K562 (cell line): ENCODE results near the gene SEPTIN8. TPM values are rescaled to one million over a fixed set of nuclear protein-coding genes. Genes with fewer than 3 reads are reported as not detected.
A peak's percentile ranks its signal among the peaks of the same experiment; 100 is the strongest.

Experiments
- BRD4 ChIP-seq: fragments of 200-600 bp; sonication (generic); IDR thresholded peaks from 2 replicates; pipeline ENCODE4 v1.6.1; 2017; ENCODE audit warnings: inconsistent platforms
- CBX1 ChIP-seq: sonication (generic); IDR thresholded peaks from 2 replicates; pipeline ENCODE4 v1.6.1; 2016; ENCODE audit warnings: antibody characterized with exemption, low read depth, mild to moderate bottlenecking
- CBX2 ChIP-seq: fragments of 200-600 bp; sonication (generic); IDR thresholded peaks from one replicate; pipeline ENCODE4 v1.6.1; 2012; ENCODE audit warnings: mild to moderate bottlenecking, low read length, inconsistent platforms; ENCODE audit not compliant: insufficient read depth, poor library complexity, severe bottlenecking
- CREB5 ChIP-seq: fragments of 250-450 bp; sonication (Bioruptor Pico); IDR thresholded peaks from 2 replicates; pipeline ENCODE4 v1.5.0; 2020; ENCODE audit warnings: mild to moderate bottlenecking
- DIDO1 ChIP-seq: fragments of 450-650 bp; IDR thresholded peaks from 2 replicates; pipeline ENCODE4 v1.6.1; 2016; ENCODE audit warnings: low read depth, missing biosample characterization, missing genetic modification characterization
- EWSR1 ChIP-seq: fragments of 450-650 bp; IDR thresholded peaks from 2 replicates; pipeline ENCODE4 v1.6.1; 2018; ENCODE audit warnings: borderline replicate concordance, mild to moderate bottlenecking, low read depth, moderate library complexity; ENCODE audit not compliant: partially characterized antibody
- FOXJ2 ChIP-seq: fragments of 200-800 bp; sonication (Bioruptor generic); IDR thresholded peaks from 2 replicates; pipeline ENCODE4 v1.6.1; 2016; ENCODE audit warnings: missing genetic modification characterization, missing compliant biosample characterization
- GABPB1 ChIP-seq: sonication (generic); formaldehyde crosslinking; IDR thresholded peaks from 2 replicates; pipeline ENCODE4 v1.8.0; 2022; ENCODE audit warnings: mild to moderate bottlenecking, missing genetic modification reagents
- GABPB2 ChIP-seq: fragments of 250-450 bp; sonication (Bioruptor Pico); conservative IDR thresholded peaks from 2 replicates; pipeline ENCODE4 v1.5.1; 2021; ENCODE audit warnings: mild to moderate bottlenecking
- GATAD2A ChIP-seq: fragments of 450-650 bp; IDR thresholded peaks from 2 replicates; pipeline ENCODE4 v1.6.1; 2017
- GTF3C2 ChIP-seq: IDR thresholded peaks from 3 replicates; pipeline ENCODE4 v1.6.1; 2011; ENCODE audit warnings: borderline replicate concordance, mild to moderate bottlenecking, moderate library complexity; ENCODE audit not compliant: insufficient read length; ENCODE audit errors: extremely low read depth
- MCM2 ChIP-seq: fragments of 450-650 bp; IDR thresholded peaks from 2 replicates; pipeline ENCODE4 v1.6.1; 2017; ENCODE audit warnings: low read depth, mild to moderate bottlenecking
- MXD1 ChIP-seq: fragments of 250-450 bp; sonication (Bioruptor Pico); IDR thresholded peaks from 2 replicates; pipeline ENCODE4 v1.8.0; 2021; ENCODE audit warnings: borderline replicate concordance, mild to moderate bottlenecking, moderate library complexity; ENCODE audit not compliant: poor library complexity, severe bottlenecking
- RBM34 ChIP-seq: fragments of 200-400 bp; formaldehyde crosslinking; IDR thresholded peaks from 2 replicates; pipeline ENCODE4 v1.6.1; 2018; ENCODE audit warnings: low read length, borderline replicate concordance; ENCODE audit not compliant: insufficient read depth
- SFPQ ChIP-seq: fragments of 200-400 bp; formaldehyde crosslinking; IDR thresholded peaks from 2 replicates; pipeline ENCODE4 v1.6.1; 2017; ENCODE audit warnings: mild to moderate bottlenecking, low read depth, low read length, moderate library complexity
- TBP ChIP-seq: optimal IDR thresholded peaks from 2 replicates; pipeline ENCODE3; 2011; ENCODE audit warnings: low read depth, low read length, improper control_type of control experiment
- THAP7 ChIP-seq: fragments of 250-450 bp; sonication (Bioruptor Pico); IDR thresholded peaks from 2 replicates; pipeline ENCODE4 v1.5.0; 2021
- ZFP30 ChIP-seq: fragments of 250-450 bp; sonication (Bioruptor Pico); IDR thresholded peaks from 2 replicates; pipeline ENCODE4 v1.8.0; 2022; ENCODE audit warnings: moderate library complexity, mild to moderate bottlenecking, inconsistent platforms, borderline replicate concordance
- polyA plus RNA-seq, 8 experiments: library from polyadenylated mRNA; depleted of rRNA in 4 of 8; stranded (reverse) in 5 of 8; unstranded in 3 of 8; fragments of >200 nt; fragmentation: Nextera tagmentation in 2 of 8; fragmentation: Illumina TruSeq in 1 of 8; extraction: Ambion mirVana in 2 of 8; extraction: Trizol in 1 of 8; gene quantifications; 2 replicates each; pipeline versions ENCODE4 v1.2.1 to v1.2.3, GENCODE V29; 2011 to 2014; ENCODE audit warnings: inconsistent platforms in 1 of 8, missing spikeins in 1 of 8
- total RNA-seq, 7 experiments: library from RNA; depleted of rRNA in 6 of 7; stranded (reverse); fragments of >200 nt in 6 of 7; fragmentation: Illumina TruSeq in 2 of 7; extraction: Trizol in 2 of 7; gene quantifications; 2 replicates each; pipeline versions ENCODE4 v1.2.1 to v1.2.3, GENCODE V29; 2011 to 2021; ENCODE audit warnings: low replicate concordance in 1 of 7

SEPTIN8 gene
- total and polyA plus RNA-seq, 9 of the 15 experiments (the other 6 are each of a cell fraction or from before 2014, with no cell fraction given): 19.3 to 142 (median 101) TPM

- TF ChIP-seq THAP7 (CRISPR knock-in tag) (no peak), DIDO1 (tag) (peak; percentile 36; the same call in 1 of the 2 replicates), CREB5 (CRISPR knock-in tag) (no peak), MCM2 (no peak), TBP (no peak), BRD4 (0 out of 2 replicates have a peak, but pooled peaks have one; percentile 41), FOXJ2 (tag) (no peak), GTF3C2 (no peak), EWSR1 (no peak), GABPB2 (CRISPR knock-in tag) (no peak), ZFP30 (CRISPR knock-in tag) (no peak), GABPB1 (peak; percentile 66), CBX2 (no peak), MXD1 (CRISPR knock-in tag) (no peak), SFPQ (no peak), CBX1 (no peak), GATAD2A (no peak), RBM34 (no peak)
These were observed at the start of gene SEPTIN8 (continued) for GRCh38 chr5:132777209-132778069.
